Esophagus squamous epithelium (tissue), 4 donors: ENCODE measurements around the gene COL18A1.

Source experiments
- POLR2A ChIP-seq, 4 donors: fragments of 450-650 bp; IDR thresholded peaks; one replicate each; pipeline ENCODE4 v1.6.1; 2017; ENCODE audit warnings: antibody characterized with exemption in 4 of 4, mild to moderate bottlenecking in 4 of 4, moderate library complexity in 3 of 4
- TF ChIP-seq, protein P1 (sequence below), 6 experiments: fragments of 450-650 bp in 4 of 6; fragments of 200-600 bp in 2 of 6; sonication (generic) in 2 of 6; IDR thresholded peaks; one replicate each; pipeline ENCODE4 v1.5.1; 2016 to 2019; ENCODE audit warnings: antibody characterized with exemption in 6 of 6, mild to moderate bottlenecking in 4 of 6, moderate library complexity in 4 of 6

DNA sequence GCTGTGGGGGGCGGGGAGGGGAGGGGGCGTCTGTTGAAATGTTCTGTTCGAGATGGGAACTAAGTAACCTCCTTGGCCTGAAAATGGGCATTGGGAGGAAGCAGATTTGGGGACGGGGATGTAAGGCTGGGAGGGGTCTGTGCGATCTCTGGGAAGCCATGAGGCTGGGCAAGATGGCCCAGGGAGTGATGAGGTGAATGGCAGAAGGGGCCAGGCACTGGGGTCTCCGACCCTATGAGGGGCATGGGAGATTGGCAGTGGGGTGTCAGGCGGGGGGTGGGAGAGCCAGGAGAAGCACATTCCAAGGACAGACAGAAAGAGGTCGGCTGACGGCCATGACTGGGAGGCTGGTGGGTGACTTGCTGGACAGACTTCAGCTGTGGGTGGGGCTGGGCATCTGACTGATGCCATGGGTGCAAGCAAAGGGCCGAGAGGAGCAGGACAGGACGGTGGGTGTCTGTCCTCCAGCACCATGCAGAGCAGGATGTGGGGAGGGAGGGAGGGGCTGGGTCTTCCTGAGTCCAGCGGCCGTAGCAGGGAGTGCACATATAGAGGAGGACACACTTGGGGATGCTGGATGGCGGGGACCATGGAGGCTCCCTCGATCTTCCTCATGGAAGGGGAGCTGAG, 30.0 kb upstream of the COL18A1 start:
- TF ChIP-seq, protein P1, sequence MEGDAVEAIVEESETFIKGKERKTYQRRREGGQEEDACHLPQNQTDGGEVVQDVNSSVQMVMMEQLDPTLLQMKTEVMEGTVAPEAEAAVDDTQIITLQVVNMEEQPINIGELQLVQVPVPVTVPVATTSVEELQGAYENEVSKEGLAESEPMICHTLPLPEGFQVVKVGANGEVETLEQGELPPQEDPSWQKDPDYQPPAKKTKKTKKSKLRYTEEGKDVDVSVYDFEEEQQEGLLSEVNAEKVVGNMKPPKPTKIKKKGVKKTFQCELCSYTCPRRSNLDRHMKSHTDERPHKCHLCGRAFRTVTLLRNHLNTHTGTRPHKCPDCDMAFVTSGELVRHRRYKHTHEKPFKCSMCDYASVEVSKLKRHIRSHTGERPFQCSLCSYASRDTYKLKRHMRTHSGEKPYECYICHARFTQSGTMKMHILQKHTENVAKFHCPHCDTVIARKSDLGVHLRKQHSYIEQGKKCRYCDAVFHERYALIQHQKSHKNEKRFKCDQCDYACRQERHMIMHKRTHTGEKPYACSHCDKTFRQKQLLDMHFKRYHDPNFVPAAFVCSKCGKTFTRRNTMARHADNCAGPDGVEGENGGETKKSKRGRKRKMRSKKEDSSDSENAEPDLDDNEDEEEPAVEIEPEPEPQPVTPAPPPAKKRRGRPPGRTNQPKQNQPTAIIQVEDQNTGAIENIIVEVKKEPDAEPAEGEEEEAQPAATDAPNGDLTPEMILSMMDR (IDR thresholded peaks at IDR 0.05): no peak
- TF ChIP-seq POLR2A (IDR thresholded peaks at IDR 0.05): no peak
